GM19240 (cell line): Measurements from ENCODE around the gene RPL10.
A peak's percentile ranks its signal among the peaks of the same experiment; 100 is the strongest.

ENCODE experiments used
- DNase-seq: peaks from one replicate; pipeline ENCODE4 v3.0.0; 2011; ENCODE audit warnings: low spot score; ENCODE audit not compliant: insufficient read length

RPL10 gene

GRCh38 chrX:154362085-154362742 lies 36.0 kb upstream of the RPL10 start:
- no peak for DNase-seq

- no peak for DNase-seq
These were observed 34.3 kb upstream of the RPL10 start for GRCh38 chrX:154363706-154364439.

- DNase-seq: no peak
These were observed 33.1 kb upstream of the RPL10 start for GRCh38 chrX:154365052-154365600.

- no peak for DNase-seq
These were observed 32.0 kb upstream of the RPL10 start for GRCh38 chrX:154365997-154366665.

GRCh38 chrX:154366666-154367055 lies 31.5 kb upstream of the RPL10 start:
- DNase-seq: no peak

- no peak for DNase-seq
These were observed 30.5 kb upstream of the RPL10 start for GRCh38 chrX:154367474-154368308.

GRCh38 chrX:154368630-154369448 lies 29.3 kb upstream of the RPL10 start:
- DNase-seq: peak; percentile 54

- DNase-seq: peak; percentile 34
These were observed 28.5 kb upstream of the RPL10 start for GRCh38 chrX:154369449-154370299.

- no peak for DNase-seq
These were observed 27.7 kb upstream of the RPL10 start for GRCh38 chrX:154370300-154371016.

- peak; percentile 64 for DNase-seq
These were observed 27.0 kb upstream of the RPL10 start for GRCh38 chrX:154371017-154371788.

- DNase-seq: no peak
These were observed 26.3 kb upstream of the RPL10 start for GRCh38 chrX:154371789-154372300.

GRCh38 chrX:154372612-154373022 lies 25.6 kb upstream of the RPL10 start:
- DNase-seq: peak; percentile 41

- no peak for DNase-seq
These were observed 24.6 kb upstream of the RPL10 start for GRCh38 chrX:154373340-154374306.

- DNase-seq: no peak
These were observed 23.6 kb upstream of the RPL10 start, which contains the start of gene FLNA for GRCh38 chrX:154374313-154375155. FLNA (minus strand) TSS chrX:154374634; CDS start chrX:154371245, 3,389 bp downstream.

- DNase-seq: no peak
These were observed 23.0 kb upstream of the RPL10 start for GRCh38 chrX:154375156-154375504.

GRCh38 chrX:154376774-154377173 lies 21.4 kb upstream of the RPL10 start:
- no peak for DNase-seq
